GM12875 (cell line): ENCODE results near the gene ECEL1.
"Not testable (repeated sequence)": the region's sequence is repeated elsewhere in the genome, so short reads cannot be mapped to it uniquely, and the experiment has no call there.

ENCODE experiments used
- H3K4me3 ChIP-seq: one replicate; pipeline ENCODE4 v1.5.1; 2011; ENCODE audit warnings: low read depth, low read length, control low read depth
- CTCF ChIP-seq: IDR thresholded peaks from 2 replicates; pipeline ENCODE4 v1.5.1; 2011; ENCODE audit warnings: low read depth, mild to moderate bottlenecking, control low read depth, inconsistent platforms, low read length, moderate library complexity, borderline replicate concordance; ENCODE audit not compliant: insufficient read depth

Gene ECEL1

GRCh38 chr2:232434563-232435374, 52.9 kb downstream of the ECEL1 start:
- H3K4me3 ChIP-seq: no peak overlapping the region
- no peak for TF ChIP-seq CTCF

- no peak for TF ChIP-seq CTCF
- no peak overlapping the region for H3K4me3 ChIP-seq
Observed at GRCh38 chr2:232434091-232434490, 53.5 kb downstream of the ECEL1 start.

GRCh38 chr2:232433622-232434021, 54.0 kb downstream of the ECEL1 start:
- H3K4me3 ChIP-seq: not testable (repeated sequence)

GRCh38 chr2:232432598-232433184, 54.9 kb downstream of the ECEL1 start:
- no peak for TF ChIP-seq CTCF

GRCh38 chr2:232431705-232432590, 55.7 kb downstream of the ECEL1 start:
- TF ChIP-seq CTCF: no peak
- H3K4me3 ChIP-seq: no peak overlapping the region

More at GRCh38 chr2:232432598-232433184, 54.9 kb downstream of the ECEL1 start:
- no peak overlapping the region for H3K4me3 ChIP-seq
